HepG2 (cell line): ENCODE results near the gene CSNK1D. TPM values are rescaled to one million over a fixed set of nuclear protein-coding genes. Genes with fewer than 3 reads are reported as not detected.

Source experiments
- ARID2 ChIP-seq: sonication (generic); formaldehyde crosslinking; IDR thresholded peaks from 2 replicates; pipeline ENCODE4 v1.8.1; 2022; ENCODE audit warnings: mild to moderate bottlenecking, missing genetic modification reagents, borderline replicate concordance
- BATF2 ChIP-seq: sonication (generic); formaldehyde crosslinking; IDR thresholded peaks from 2 replicates; pipeline ENCODE4 v1.8.0; 2022; ENCODE audit warnings: mild to moderate bottlenecking, missing genetic modification reagents, moderate library complexity
- BRD4 ChIP-seq: sonication (generic); formaldehyde crosslinking; IDR thresholded peaks from 2 replicates; pipeline ENCODE4 v1.4.0; 2020; ENCODE audit warnings: missing genetic modification reagents
- CHD2 ChIP-seq: IDR thresholded peaks from 2 replicates; pipeline ENCODE4 v1.6.1; 2011; ENCODE audit warnings: low read depth, low read length, improper control_type of control experiment
- CHD4 ChIP-seq: fragments of 200-600 bp; sonication (generic); IDR thresholded peaks from 2 replicates; pipeline ENCODE4 v1.7.0; 2017; ENCODE audit warnings: mild to moderate bottlenecking, low read length, borderline replicate concordance
- CSRNP1 ChIP-seq: sonication (generic); formaldehyde crosslinking; IDR thresholded peaks from 2 replicates; pipeline ENCODE4 v1.8.1; 2023; ENCODE audit warnings: mild to moderate bottlenecking, missing genetic modification reagents
- FOSL1 ChIP-seq: sonication (generic); formaldehyde crosslinking; IDR thresholded peaks from 2 replicates; pipeline ENCODE4 v1.9.0; 2021; ENCODE audit warnings: missing genetic modification reagents, borderline replicate concordance
- GTF3A ChIP-seq: sonication (generic); formaldehyde crosslinking; conservative IDR thresholded peaks from 2 replicates; pipeline ENCODE4 v1.4.0; 2020; ENCODE audit warnings: mild to moderate bottlenecking, missing genetic modification reagents
- HNF1A ChIP-seq, 2 experiments: sonication (generic) in 1 of 2; formaldehyde crosslinking in 1 of 2; IDR thresholded peaks; 2 replicates each; pipeline versions ENCODE4 v1.4.0 to v1.6.1; 2016 to 2020; ENCODE audit warnings: borderline replicate concordance in 1 of 2, low read depth in 1 of 2, mild to moderate bottlenecking in 1 of 2, missing genetic modification reagents in 1 of 2
- HOXA7 ChIP-seq: sonication (generic); formaldehyde crosslinking; IDR thresholded peaks from 2 replicates; pipeline ENCODE4 v1.8.1; 2022; ENCODE audit warnings: mild to moderate bottlenecking, missing genetic modification reagents, moderate library complexity
- MTA1 ChIP-seq: sonication (generic); formaldehyde crosslinking; IDR thresholded peaks from 2 replicates; pipeline ENCODE4 v1.4.0; 2020; ENCODE audit warnings: missing genetic modification reagents, mild to moderate bottlenecking, borderline replicate concordance
- NFYC ChIP-seq: IDR thresholded peaks from 2 replicates; pipeline ENCODE4 v1.6.1; 2016; ENCODE audit warnings: missing genetic modification reagents, missing compliant biosample characterization
- PCBP1 ChIP-seq: fragments of 200-400 bp; formaldehyde crosslinking; IDR thresholded peaks from 2 replicates; pipeline ENCODE4 v1.6.1; 2017; ENCODE audit warnings: mild to moderate bottlenecking, low read depth, low read length, borderline replicate concordance
- SNRNP70 ChIP-seq: fragments of 200-400 bp; formaldehyde crosslinking; IDR thresholded peaks from 2 replicates; pipeline ENCODE4 v1.6.1; 2017; ENCODE audit warnings: mild to moderate bottlenecking, low read depth, low read length, moderate library complexity
- SRF ChIP-seq: IDR thresholded peaks from 2 replicates; pipeline ENCODE4 v1.6.1; 2011; ENCODE audit warnings: mild to moderate bottlenecking, low read depth, low read length, moderate library complexity
- ZEB1 ChIP-seq: IDR thresholded peaks from 2 replicates; pipeline ENCODE4 v1.6.1; 2012; ENCODE audit warnings: mild to moderate bottlenecking, low read depth, inconsistent platforms; ENCODE audit not compliant: insufficient replicate concordance
- ZFP82 ChIP-seq: sonication (generic); formaldehyde crosslinking; IDR thresholded peaks from 2 replicates; pipeline ENCODE4 v1.5.1; 2020; ENCODE audit warnings: mild to moderate bottlenecking, missing genetic modification reagents, borderline replicate concordance
- ZNF589 ChIP-seq: sonication (generic); formaldehyde crosslinking; conservative IDR thresholded peaks from 2 replicates; pipeline ENCODE4 v1.8.0; 2022; ENCODE audit warnings: mild to moderate bottlenecking, moderate library complexity, missing genetic modification reagents
- ZNF652 ChIP-seq: IDR thresholded peaks from 2 replicates; pipeline ENCODE4 v1.6.1; 2016; ENCODE audit warnings: low read depth, borderline replicate concordance
- ZUFSP ChIP-seq: sonication (generic); formaldehyde crosslinking; IDR thresholded peaks from 2 replicates; pipeline ENCODE4 v1.9.0; 2021; ENCODE audit warnings: missing genetic modification reagents, mild to moderate bottlenecking, borderline replicate concordance
- polyA plus RNA-seq, 8 experiments: library from polyadenylated mRNA; depleted of rRNA in 3 of 8; stranded (reverse) in 7 of 8; unstranded in 1 of 8; fragments of >200 nt; fragmentation: Illumina TruSeq in 4 of 8; extraction: Trizol in 4 of 8; gene quantifications; 2 replicates each; pipeline versions ENCODE4 v1.2.1 to v1.2.3, GENCODE V29; 2011 to 2016; ENCODE audit warnings: low read depth in 4 of 8, missing spikeins in 1 of 8, mixed read lengths in 1 of 8; ENCODE audit not compliant: insufficient read depth in 1 of 8
- total RNA-seq, 5 experiments: library from RNA; depleted of rRNA; stranded (reverse); fragments of >200 nt; fragmentation: Illumina TruSeq; extraction: Trizol; gene quantifications; 2 replicates each; pipeline ENCODE4 v1.2.3, GENCODE V29; 2016; ENCODE audit warnings: low read depth in 1 of 5

Gene CSNK1D
- total and polyA plus RNA-seq, 2 of the 13 experiments (the other 11 are each of a cell fraction or from before 2014, with no cell fraction given), result 31.5 to 128 TPM

GRCh38 chr17:82297714-82298537 is 24.4 kb upstream of the CSNK1D start (continued):
- no peak for TF ChIP-seq CHD4
- no peak for TF ChIP-seq FOSL1 (CRISPR knock-in tag)
- TF ChIP-seq SNRNP70, result no peak
- TF ChIP-seq GTF3A (CRISPR knock-in tag), result no peak
- peak; percentile 75; the same call in 1 of the 2 replicates for TF ChIP-seq BRD4 (CRISPR knock-in tag)
- no peak for TF ChIP-seq SRF
- no peak; the same call in 1 of the 2 replicates for TF ChIP-seq CHD2
- no peak for TF ChIP-seq ARID2 (CRISPR knock-in tag)
- no peak for TF ChIP-seq CSRNP1 (CRISPR knock-in tag)
- TF ChIP-seq MTA1 (CRISPR knock-in tag), result peak; percentile 86
- TF ChIP-seq NFYC (CRISPR knock-in tag), result no peak; the same call in 1 of the 2 replicates
- no peak for TF ChIP-seq ZFP82 (CRISPR knock-in tag)
- TF ChIP-seq ZEB1, result no peak
- TF ChIP-seq ZNF589 (CRISPR knock-in tag), result no peak
- TF ChIP-seq BATF2 (CRISPR knock-in tag), result no peak
- no peak for TF ChIP-seq ZNF652 (CRISPR knock-in tag)
- TF ChIP-seq ZUFSP (CRISPR knock-in tag), result no peak
- TF ChIP-seq HNF1A (IDR thresholded peaks at IDR 0.05; ENCODE audit: low read depth), result no peak
- TF ChIP-seq HNF1A (CRISPR knock-in tag; IDR thresholded peaks at IDR 0.05; ENCODE audit: borderline replicate concordance), result no peak; the same call in 1 of the 2 replicates
- TF ChIP-seq HOXA7 (CRISPR knock-in tag), result no peak
- 0 out of 2 replicates have a peak, but pooled peaks have one; percentile 36 for TF ChIP-seq PCBP1
